Astrocyte of the cerebellum (primary cell): Measurements from ENCODE around the gene AMH.
A peak's percentile ranks its signal among the peaks of the same experiment; 100 is the strongest.

Experiments used
- DNase-seq: peaks from one replicate; pipeline ENCODE4 v3.0.0-alpha.2; 2011; ENCODE audit warnings: low read depth
- H3K4me3 ChIP-seq: 2 replicates; pipeline ENCODE4 v1.5.1; 2011; ENCODE audit warnings: mild to moderate bottlenecking, low read depth, low read length, moderate library complexity
- CTCF ChIP-seq: IDR thresholded peaks from 2 replicates; pipeline ENCODE4 v1.5.1; 2012; ENCODE audit warnings: low read length, low read depth, moderate library complexity, mild to moderate bottlenecking; ENCODE audit errors: missing control alignments
- in situ Hi-C: cut with HindIII; loops from 2 replicates; pipeline ENCODE4 v1.10.0; 2017; ENCODE audit warnings: low sequenced_read_pairs

AMH gene

DNA sequence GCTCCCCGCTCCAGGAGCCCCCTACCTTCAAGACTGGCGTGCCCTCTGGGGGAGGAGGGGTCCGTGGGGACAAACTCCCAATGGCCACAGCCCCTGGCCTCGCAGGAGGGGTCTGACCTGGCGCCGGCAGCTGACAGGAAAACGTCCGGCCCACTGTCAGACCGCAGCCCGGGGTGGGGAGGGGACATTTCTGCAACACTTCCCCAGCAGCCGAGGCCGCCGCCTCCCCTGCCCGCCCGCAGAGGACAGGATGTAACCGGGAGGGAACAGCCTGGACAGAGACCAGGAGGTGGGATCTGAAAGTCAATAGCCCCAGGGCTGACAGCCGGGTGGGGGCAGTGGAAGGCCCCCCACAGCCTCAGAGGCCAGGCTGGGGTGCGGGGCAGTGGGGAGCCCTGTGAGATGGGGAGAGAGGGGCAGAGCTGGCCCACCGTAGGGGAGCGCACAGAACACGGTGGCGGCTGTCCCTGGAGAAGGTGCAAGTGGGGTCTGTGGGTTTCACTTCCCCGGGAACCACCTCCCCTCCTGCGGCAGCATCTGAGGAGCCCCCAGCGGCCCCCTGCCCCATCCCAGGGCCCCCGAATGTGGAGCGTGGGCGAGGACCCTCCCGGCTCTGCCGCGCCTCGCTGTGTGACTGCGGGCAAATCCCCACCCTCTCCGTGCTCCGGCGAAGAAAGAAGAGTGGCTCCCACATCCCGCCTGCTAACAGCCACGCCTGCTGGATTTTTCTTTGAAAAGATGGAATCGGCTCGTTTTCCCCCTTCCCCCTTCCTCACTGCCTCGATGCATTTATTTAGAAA, 33.1 kb downstream of the AMH start, which contains the start of gene PEAK3:
PEAK3 (minus strand) TSS at position 114 of the 800 bp plus-strand sequence. CDS start 1,244 bp downstream, outside the sequence.
- in situ Hi-C loops: no loop called here
- peak within 1 kb of the TSS; percentile 18 for H3K4me3 ChIP-seq
- TF ChIP-seq CTCF: no peak
- no peak for DNase-seq

GRCh38 chr19:2282862-2283237, 33.7 kb downstream of the AMH start:
- DNase-seq: no peak
- TF ChIP-seq CTCF: no peak
- H3K4me3 ChIP-seq: no peak overlapping the region
- in situ Hi-C loops: no loop called here

DNA sequence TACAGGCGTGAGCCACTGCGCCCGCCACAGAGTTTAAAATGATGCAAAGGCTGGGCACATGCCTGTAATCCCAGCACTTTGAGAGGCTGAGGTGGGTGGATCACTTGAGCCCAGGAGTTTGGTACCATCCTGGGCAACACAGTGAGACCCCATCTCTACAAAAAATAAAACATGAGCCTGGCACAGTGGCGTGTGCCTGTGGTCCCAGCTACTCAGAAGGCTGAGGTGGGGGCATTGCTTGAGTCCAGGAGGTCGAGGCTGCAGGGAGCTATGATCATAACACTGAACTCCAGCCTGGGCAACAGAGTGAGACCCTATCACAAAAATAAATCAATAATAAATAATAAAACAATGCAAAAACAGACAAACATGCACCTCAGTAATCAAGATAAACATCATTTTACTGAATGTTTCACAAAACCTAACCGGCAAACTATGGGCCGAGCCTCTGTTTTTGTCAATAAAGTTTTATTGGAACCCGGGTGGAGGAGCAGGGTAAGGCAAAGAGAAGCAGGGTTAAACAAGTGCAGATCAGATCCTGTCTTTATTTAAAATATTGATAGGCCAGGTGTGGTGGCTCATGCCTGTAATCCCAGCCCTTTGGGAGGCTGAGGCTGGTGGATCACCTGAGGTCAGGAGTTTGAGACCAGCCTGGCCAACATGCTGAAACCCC, 34.8 kb downstream of the AMH start:
- in situ Hi-C loops: no loop called here
- H3K4me3 ChIP-seq: no peak overlapping the region
- TF ChIP-seq CTCF: no peak
- DNase-seq: no peak

DNA sequence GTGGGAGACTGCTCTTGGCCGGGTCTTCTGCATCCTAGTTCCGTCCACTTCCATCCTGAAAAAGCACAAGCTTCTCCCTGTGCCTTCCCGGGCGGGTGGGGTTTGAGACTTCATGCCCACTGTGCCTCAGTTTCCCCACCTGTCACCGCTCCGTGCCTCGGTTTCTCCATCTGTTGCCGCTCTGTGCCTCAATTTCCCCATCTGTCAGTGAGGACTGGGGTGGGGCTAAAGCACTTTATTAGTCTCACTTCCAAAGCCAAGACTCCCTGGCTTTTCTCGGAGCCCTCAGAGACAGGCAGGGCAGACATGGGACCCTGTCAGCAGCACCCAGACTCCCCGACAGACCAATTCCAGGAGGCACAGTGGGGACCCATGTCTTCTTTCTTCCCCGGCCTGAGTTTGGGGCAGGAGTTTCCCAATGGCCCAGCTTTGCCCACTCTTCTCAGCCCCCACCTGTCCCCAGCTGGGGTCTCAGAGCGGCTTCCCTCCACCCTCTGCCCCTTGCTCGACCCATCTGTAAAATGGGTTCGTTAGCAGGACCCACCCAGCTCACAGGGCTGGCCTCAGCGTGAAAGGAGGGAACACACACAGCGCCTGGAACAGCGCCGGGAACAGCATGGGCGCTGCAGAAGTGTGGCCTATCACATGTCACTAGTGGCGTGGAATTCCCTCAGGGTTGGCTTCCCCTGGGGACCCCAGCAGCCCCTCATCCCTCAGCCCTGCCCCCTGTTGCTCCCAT, 37.4 kb downstream of the AMH start:
- in situ Hi-C loops: no loop called here

DNA sequence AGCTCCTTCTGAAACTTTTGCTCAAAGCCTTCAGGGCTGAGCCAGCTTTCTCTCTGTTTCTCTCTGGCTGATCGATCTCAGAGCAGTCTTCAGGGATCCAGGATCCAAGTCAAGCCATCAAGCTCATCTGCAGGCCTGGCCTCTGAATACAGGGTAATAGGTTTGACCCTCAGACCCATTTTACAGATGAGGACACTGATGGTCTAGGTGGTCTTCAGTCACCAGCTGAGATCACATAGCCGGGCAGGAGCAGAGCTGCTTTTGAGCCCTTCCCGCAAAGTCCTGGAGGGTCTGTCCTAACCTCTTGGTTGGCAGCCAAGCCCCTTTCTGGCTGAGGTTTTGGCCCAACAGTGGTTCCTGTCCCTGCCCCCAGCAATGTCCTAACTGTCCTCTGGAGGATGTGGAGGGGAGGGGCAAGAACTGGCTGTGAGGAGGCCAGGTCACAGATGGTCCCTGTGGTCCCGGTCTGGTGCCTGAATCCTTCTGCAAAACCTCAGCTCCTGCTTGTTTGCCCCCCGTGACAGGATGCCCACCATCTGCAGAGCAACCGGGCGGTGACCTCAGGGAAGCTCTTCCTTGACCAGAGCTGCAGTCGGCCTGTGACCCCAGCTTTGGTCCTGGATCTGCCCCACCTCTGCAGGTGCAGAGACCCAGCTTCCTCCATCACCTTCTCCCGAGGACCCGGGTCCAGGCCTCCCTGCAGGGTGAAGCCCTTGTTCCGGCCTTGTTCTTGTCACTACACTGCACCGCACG, 38.6 kb downstream of the AMH start:
- DNase-seq: no peak
- no peak overlapping the region for H3K4me3 ChIP-seq
- no peak for TF ChIP-seq CTCF
- in situ Hi-C loops: no loop called here

More for the DNA sequence above, 37.4 kb downstream of the AMH start:
- no peak for TF ChIP-seq CTCF
- DNase-seq: no peak
- H3K4me3 ChIP-seq: no peak overlapping the region

- in situ Hi-C loops: no loop called here
- DNase-seq: no peak
- no peak for TF ChIP-seq CTCF
- H3K4me3 ChIP-seq: no peak overlapping the region
These were observed 39.3 kb downstream of the AMH start for GRCh38 chr19:2288338-2288817.
